HUES48 (cell line): ENCODE results near the gene LRRTM4.
"Not testable (repeated sequence)": the region's sequence is repeated elsewhere in the genome, so short reads cannot be mapped to it uniquely, and the experiment has no call there.

Experiments
- H3K27ac ChIP-seq: one replicate; pipeline ENCODE4 v1.7.0; 2013; ENCODE audit warnings: low read depth, low read length, inconsistent platforms
- H3K27me3 ChIP-seq: 2 replicates; pipeline ENCODE4 v1.6.1; 2013; ENCODE audit warnings: mild to moderate bottlenecking, low read length; ENCODE audit not compliant: control insufficient read depth, insufficient read depth
- H3K36me3 ChIP-seq: 2 replicates; pipeline ENCODE4 v1.6.1; 2013; ENCODE audit warnings: low read length; ENCODE audit not compliant: control insufficient read depth, insufficient read depth
- H3K4me1 ChIP-seq: 2 replicates; pipeline ENCODE4 v1.6.1; 2013; ENCODE audit warnings: mild to moderate bottlenecking, low read length; ENCODE audit not compliant: control insufficient read depth, insufficient read depth
- H3K4me3 ChIP-seq: 2 replicates; pipeline ENCODE4 v1.5.1; 2013; ENCODE audit warnings: mild to moderate bottlenecking, low read depth, low read length
- H3K9ac ChIP-seq: 2 replicates; pipeline ENCODE4 v1.6.1; 2013; ENCODE audit warnings: mild to moderate bottlenecking, low read depth, low read length, moderate library complexity
- H3K9me3 ChIP-seq: 2 replicates; pipeline ENCODE4 v1.6.1; 2013; ENCODE audit warnings: low read length; ENCODE audit not compliant: control insufficient read depth, insufficient read depth

Gene LRRTM4

DNA sequence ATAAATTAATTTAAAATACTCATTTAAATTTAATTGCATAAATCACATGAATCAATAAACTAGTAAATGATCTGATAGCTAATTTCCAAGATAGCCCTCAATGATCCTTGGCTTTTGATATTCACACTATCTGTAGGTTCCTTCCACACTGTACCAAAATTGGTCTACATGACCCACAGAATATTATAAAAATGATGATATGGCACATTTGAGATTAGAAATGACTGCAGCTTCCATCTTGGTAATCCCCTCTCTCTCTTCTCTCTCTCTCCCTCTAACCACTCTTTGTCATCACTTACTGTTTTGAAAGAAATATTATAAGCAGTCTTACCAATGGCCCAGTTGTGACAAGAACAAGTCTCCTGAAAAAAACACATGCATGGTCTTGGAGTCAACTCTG lies 394.8 kb downstream of the LRRTM4 start:
- Histone ChIP-seq H3K27me3 (no peaks in the 10 kb centered on the region), H3K9me3 (no peaks in the 10 kb centered on the region), H3K9ac (no peak overlapping the region), H3K4me3 (no peak overlapping the region), H3K4me1 (no peaks in the 10 kb centered on the region), H3K27ac (no peak overlapping the region), H3K36me3 (no peaks in the 10 kb centered on the region)

DNA sequence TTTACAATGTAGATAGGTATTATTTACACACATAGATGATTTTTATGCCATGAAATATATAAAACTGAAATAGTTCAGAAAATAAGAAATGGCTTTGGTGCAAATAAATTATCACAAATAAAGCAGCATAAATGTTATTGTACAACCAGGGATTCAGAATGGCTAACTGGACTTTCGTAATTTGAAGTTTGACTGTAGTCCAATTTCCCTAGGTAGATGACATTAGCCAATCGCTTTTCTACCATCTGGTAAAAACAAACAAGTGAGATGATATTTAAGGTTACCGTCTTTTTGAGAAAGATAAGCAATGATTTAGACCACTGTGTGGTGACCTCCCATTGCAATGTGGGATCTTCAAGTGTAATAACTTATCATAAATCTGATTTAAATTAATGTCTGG lies 400.7 kb downstream of the LRRTM4 start:
- Histone ChIP-seq H3K9ac (no peak overlapping the region), H3K27ac (no peak overlapping the region), H3K4me1 (no peaks in the 10 kb centered on the region), H3K27me3 (no peaks in the 10 kb centered on the region), H3K4me3 (no peak overlapping the region), H3K36me3 (no peaks in the 10 kb centered on the region), H3K9me3 (no peaks in the 10 kb centered on the region)

DNA sequence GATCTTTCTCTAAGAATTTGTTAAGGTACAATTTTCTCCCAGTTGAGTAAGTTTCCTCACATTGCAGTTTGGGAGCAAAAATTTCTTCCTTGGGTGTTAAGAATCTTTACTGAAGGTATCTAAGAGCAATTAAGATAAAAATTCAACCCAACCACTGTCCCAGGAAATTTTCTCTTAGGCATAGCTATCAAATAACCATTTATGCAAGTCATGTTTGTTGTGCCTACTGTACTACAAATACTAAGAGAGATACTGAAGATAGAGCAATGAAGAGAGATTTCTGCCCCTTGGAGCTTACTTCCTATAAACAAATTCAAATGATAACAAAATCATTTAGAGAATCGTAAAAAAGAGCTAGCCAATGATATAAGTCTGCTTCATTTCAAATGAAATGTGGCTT lies 402.8 kb downstream of the LRRTM4 start:
- Histone ChIP-seq H3K27ac (no peak overlapping the region), H3K4me1 (no peaks in the 10 kb centered on the region), H3K27me3 (no peaks in the 10 kb centered on the region), H3K36me3 (no peaks in the 10 kb centered on the region), H3K9me3 (peaks cover under 1% of the 10 kb centered on the region; the same call in 1 of the 2 replicates), H3K4me3 (no peak overlapping the region), H3K9ac (no peak overlapping the region)

DNA sequence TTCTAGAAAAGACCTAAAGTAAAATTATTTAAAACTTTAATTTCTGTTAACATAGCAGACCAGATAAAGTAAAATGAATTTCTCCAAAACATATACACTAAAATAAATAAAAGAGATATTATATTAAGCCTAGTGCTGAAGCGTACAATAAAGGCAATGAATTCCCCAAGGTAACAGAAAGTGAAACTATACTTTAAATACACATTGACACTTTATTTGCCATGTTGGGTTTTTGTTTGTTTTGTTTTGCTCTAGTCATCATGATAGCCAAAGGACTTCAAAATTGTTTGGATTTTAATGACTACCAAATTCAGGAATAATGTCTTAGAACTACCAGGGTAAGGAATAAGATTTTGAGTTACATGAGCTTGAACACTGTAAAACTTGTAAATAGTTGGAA lies 413.3 kb downstream of the LRRTM4 start:
- no peak overlapping the region for H3K9ac ChIP-seq
- no peaks in the 10 kb centered on the region for H3K9me3 ChIP-seq
- H3K36me3 ChIP-seq: no peaks in the 10 kb centered on the region
- no peak overlapping the region for H3K27ac ChIP-seq
- H3K4me3 ChIP-seq: no peak overlapping the region
- H3K4me1 ChIP-seq: no peaks in the 10 kb centered on the region; the same call in 1 of the 2 replicates
- H3K27me3 ChIP-seq: no peaks in the 10 kb centered on the region

DNA sequence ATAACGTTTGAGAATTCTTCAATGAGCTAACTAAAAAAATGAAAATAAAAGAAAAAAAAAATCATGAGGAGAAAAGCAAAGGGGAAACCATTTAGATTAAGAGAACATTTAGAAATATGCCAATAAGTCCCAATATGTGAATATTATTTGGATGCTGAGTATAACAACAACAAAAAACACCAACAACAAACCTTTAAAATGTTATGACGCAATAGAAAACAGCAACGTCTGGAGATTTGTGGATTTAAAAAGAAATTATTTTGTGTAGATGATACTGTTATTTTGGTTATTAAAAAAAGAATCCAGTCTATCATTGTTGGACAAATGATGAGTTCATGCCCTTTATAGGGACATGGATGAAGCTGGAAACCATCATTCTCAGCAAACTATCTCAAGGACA lies 417.2 kb downstream of the LRRTM4 start:
- no peaks in the 10 kb centered on the region for H3K27me3 ChIP-seq
- H3K36me3 ChIP-seq: peaks cover 7% of the 10 kb centered on the region; the same call in 1 of the 2 replicates
- no peak overlapping the region for H3K4me3 ChIP-seq
- H3K9ac ChIP-seq: no peak overlapping the region
- H3K4me1 ChIP-seq: peaks cover 8% of the 10 kb centered on the region
- no peaks in the 10 kb centered on the region for H3K9me3 ChIP-seq
- H3K27ac ChIP-seq: no peak overlapping the region

DNA sequence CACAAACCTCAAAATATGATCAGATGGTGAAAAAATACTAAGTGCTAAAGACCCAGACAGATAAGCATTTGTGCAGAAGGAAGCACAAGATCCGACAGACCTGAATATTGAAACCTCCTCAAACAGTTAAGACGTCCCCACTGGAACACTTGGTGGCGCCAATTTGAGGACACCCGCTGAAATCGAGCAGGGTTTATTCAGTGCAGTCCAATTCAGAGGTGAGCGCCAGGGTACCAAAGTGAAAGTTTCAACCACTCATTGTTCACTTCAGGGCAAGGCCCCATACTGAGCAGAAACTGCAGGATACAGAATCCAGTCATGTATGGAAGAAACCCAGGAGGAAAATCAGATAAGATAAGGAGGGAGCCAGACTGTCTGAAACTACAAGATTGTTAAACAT lies 417.6 kb downstream of the LRRTM4 start:
- H3K4me1 ChIP-seq: peaks cover 8% of the 10 kb centered on the region
- H3K9me3 ChIP-seq: no peaks in the 10 kb centered on the region
- H3K4me3 ChIP-seq: no peak overlapping the region
- H3K9ac ChIP-seq: no peak overlapping the region
- peaks cover 10% of the 10 kb centered on the region; the same call in 1 of the 2 replicates for H3K36me3 ChIP-seq
- H3K27ac ChIP-seq: no peak overlapping the region
- no peaks in the 10 kb centered on the region for H3K27me3 ChIP-seq

DNA sequence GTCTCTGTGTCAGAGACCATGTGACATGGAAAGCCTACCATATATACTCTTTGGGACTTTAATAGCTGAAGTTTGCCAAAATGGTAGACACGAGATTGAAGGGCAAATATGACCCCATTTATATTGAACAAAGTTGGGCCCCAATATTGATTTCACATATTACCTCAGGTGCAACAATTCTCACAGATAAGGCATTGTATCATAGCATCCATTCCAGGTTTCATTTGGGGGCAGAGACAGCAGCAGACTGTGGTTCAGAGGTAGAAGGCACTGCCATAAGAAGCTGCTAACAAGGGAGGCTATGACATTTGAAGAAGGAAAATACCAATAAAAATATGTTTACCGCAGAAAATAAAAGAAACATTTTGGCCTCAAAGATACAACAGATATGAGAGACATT lies 419.2 kb downstream of the LRRTM4 start:
- H3K4me1 ChIP-seq: peaks cover 8% of the 10 kb centered on the region
- peaks cover 26% of the 10 kb centered on the region for H3K36me3 ChIP-seq
- H3K27me3 ChIP-seq: no peaks in the 10 kb centered on the region
- no peak overlapping the region for H3K27ac ChIP-seq
- H3K9me3 ChIP-seq: no peaks in the 10 kb centered on the region
- H3K4me3 ChIP-seq: no peak overlapping the region
- no peak overlapping the region for H3K9ac ChIP-seq

DNA sequence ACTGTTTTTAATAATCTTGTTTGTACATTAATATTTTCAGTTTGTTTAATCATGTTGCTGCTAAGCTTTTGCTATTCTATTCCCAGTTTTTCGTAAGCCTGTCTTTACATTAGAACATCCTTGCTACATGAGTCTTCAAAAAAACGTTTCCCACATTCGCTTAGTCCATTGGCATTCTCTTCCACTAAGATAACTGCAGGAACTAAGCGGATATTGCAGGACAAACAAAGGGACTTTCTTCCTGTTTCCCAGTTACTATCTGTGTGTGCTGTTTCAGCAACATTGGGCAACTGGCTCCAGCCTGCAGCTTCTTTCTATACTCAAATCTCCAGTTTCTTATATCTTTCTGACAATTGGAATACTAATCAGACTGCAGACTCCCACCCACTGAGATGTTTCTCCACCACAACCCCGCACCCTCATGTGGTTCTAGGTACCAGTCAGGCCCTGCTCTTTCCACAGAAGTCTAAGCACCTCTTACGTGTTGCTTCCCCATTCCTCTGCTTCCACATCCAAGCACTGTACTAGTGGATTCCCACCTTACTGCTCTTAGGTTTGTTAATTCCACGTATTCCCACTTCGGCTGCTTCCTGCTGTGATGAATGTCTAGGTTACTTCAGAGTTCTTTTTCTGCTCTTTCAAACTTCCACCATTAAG lies 420.3 kb downstream of the LRRTM4 start:
- H3K4me1 ChIP-seq: peaks cover 8% of the 10 kb centered on the region
- no peak overlapping the region for H3K9ac ChIP-seq
- no peaks in the 10 kb centered on the region for H3K9me3 ChIP-seq
- H3K27me3 ChIP-seq: no peaks in the 10 kb centered on the region
- H3K27ac ChIP-seq: peak overlapping the region; percentile 65
- H3K36me3 ChIP-seq: peaks cover 36% of the 10 kb centered on the region
- no peak overlapping the region for H3K4me3 ChIP-seq

DNA sequence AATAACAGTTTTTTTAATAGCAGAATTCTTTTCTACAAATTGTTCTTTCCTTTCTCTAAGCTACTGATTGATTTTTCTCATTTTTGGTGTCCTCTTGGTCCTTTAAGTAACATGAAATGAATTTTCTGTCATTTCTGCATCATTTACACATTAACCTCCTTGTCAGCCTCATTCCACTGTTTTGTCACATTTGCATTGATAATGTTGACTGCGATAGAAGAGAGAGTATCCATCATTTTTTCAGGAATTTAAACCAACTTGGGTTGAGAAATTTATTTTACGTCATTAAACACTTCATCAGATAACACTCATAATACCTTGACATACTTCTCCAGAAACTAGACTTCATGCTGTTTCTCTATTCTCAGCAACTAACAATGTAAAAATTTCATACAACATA lies 422.2 kb downstream of the LRRTM4 start:
- no peaks in the 10 kb centered on the region for H3K27me3 ChIP-seq
- H3K9me3 ChIP-seq: no peaks in the 10 kb centered on the region
- H3K27ac ChIP-seq: no peak overlapping the region
- H3K4me3 ChIP-seq: no peak overlapping the region
- peaks cover 16% of the 10 kb centered on the region for H3K4me1 ChIP-seq
- H3K9ac ChIP-seq: no peak overlapping the region
- peaks cover 53% of the 10 kb centered on the region for H3K36me3 ChIP-seq

DNA sequence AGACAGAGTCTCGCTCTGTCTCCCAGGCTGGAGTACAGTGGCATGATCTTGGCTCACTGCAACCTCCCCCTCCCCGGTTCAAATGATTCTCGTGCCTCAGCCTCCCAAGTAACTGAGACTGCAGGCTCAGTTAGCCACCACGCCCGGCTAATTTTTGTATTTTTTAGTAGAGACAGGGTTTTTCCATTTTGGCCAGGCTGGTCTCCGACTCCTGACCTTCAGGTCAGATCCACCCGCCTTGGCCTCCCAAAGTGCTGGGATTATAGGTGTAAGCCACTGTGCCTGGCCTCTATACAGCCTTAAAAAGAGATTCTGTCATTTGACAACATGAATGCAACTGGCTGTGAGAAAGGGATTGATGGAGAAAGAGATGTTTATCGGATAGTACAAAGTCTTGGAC lies 426.7 kb downstream of the LRRTM4 start:
- H3K9me3 ChIP-seq, H3K27me3 ChIP-seq, H3K27ac ChIP-seq, H3K9ac ChIP-seq: not testable (repeated sequence)
- Histone ChIP-seq H3K4me3 (peak overlapping the region; percentile 42; the same call in 1 of the 2 replicates), H3K36me3 (peaks cover 62% of the 10 kb centered on the region), H3K4me1 (peaks cover 19% of the 10 kb centered on the region)

DNA sequence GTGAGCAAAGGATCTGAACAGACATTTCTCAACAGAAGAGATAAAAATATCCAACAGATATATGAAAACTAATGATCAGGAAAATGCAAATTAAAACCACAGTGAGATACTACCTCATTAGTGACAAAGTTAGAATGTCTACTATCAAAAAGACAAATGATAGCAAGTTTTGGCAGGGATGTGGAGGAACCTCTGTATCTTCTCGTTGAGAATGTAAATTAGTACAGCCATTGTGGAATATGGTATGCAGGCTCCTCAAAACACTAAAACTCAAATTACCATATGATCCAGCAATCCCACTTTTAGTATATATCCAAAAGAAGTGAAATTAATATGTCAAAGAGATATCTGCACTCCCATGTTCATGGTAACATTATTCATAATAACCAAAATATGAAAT lies 427.1 kb downstream of the LRRTM4 start:
- Histone ChIP-seq H3K9ac (no peak overlapping the region), H3K36me3 (peaks cover 62% of the 10 kb centered on the region)

More for the DNA sequence above, 427.1 kb downstream of the LRRTM4 start:
- H3K4me3 ChIP-seq: peak overlapping the region; percentile 56
- H3K27ac ChIP-seq: peak overlapping the region; percentile 82
- H3K27me3 ChIP-seq: no peaks in the 10 kb centered on the region
- no peaks in the 10 kb centered on the region for H3K9me3 ChIP-seq
- H3K4me1 ChIP-seq: peaks cover 19% of the 10 kb centered on the region
